IMR-90 (cell line): ENCODE results near the gene RRN3.
"Not testable (repeated sequence)": the region's sequence is repeated elsewhere in the genome, so short reads cannot be mapped to it uniquely, and the experiment has no call there.

ENCODE experiments used
- CTCF ChIP-seq: conservative IDR thresholded peaks from 2 replicates; pipeline ENCODE4 v1.5.1; 2012; ENCODE audit warnings: mild to moderate bottlenecking, low read depth, low read length, improper control_type of control experiment
- POLR2A ChIP-seq: IDR thresholded peaks from 2 replicates; pipeline ENCODE4 v1.6.1; 2012; ENCODE audit warnings: mild to moderate bottlenecking, low read depth, low read length
- RFX5 ChIP-seq: IDR thresholded peaks from 2 replicates; pipeline ENCODE4 v1.8.0; 2012; ENCODE audit warnings: low read depth, mild to moderate bottlenecking, low read length, moderate library complexity
- SMC3 ChIP-seq: fragments of 150-350 bp; IDR thresholded peaks from 2 replicates; pipeline ENCODE4 v1.6.1; 2016; ENCODE audit warnings: low read depth, mild to moderate bottlenecking, antibody characterized with exemption, low read length, moderate library complexity

- not testable (repeated sequence) for TF ChIP-seq CTCF, RFX5, SMC3, POLR2A
Observed at GRCh38 chr16:15130256-15130932, 36.3 kb upstream of the RRN3 start.
